HEK293 (cell line): ENCODE results near the gene CAT.

Experiments used
- CTCF ChIA-PET: fragments of 350-600 bp; formaldehyde crosslinking; extraction: SDS; loops from one replicate; lab custom pipeline; 2021; ENCODE audit warnings: antibody characterized with exemption; lab: Yijun Ruan, JAX
- POLR2A ChIA-PET: fragments of 300-600 bp; formaldehyde crosslinking; extraction: SDS; loops from one replicate; lab custom pipeline; 2020; ENCODE audit warnings: antibody characterized with exemption, inconsistent platforms; lab: Yijun Ruan, JAX
- H3K27ac ChIP-seq: fragments of 200-500 bp; sonication (Bioruptor generic); 2 replicates; pipeline ENCODE4 v1.5.1; 2014; ENCODE audit warnings: low read depth, low read length, control low read depth, inconsistent platforms; ENCODE audit errors: extremely low read depth
- H3K36me3 ChIP-seq, 2 experiments: fragments of 200-500 bp in 1 of 2; sonication (Bioruptor generic) in 1 of 2; 1 replicate in 1 of 2; 2 replicates in 1 of 2; pipeline ENCODE4 v1.5.1; 2014 to 2017; ENCODE audit warnings: inconsistent platforms in 2 of 2, low read length in 2 of 2; ENCODE audit not compliant: control insufficient read depth in 2 of 2, insufficient read depth in 1 of 2
- H3K4me1 ChIP-seq: fragments of 200-500 bp; sonication (Bioruptor generic); 2 replicates; pipeline ENCODE4 v1.5.1; 2014; ENCODE audit warnings: mild to moderate bottlenecking, low read length, inconsistent platforms; ENCODE audit not compliant: control insufficient read depth, insufficient read depth
- H3K4me3 ChIP-seq: 2 replicates; pipeline ENCODE4 v1.5.1; 2011; ENCODE audit warnings: low read depth, mild to moderate bottlenecking, control low read depth, low read length, moderate library complexity
- H3K9me3 ChIP-seq: fragments of 200-500 bp; sonication (Bioruptor generic); 2 replicates; pipeline ENCODE4 v1.5.1; 2014; ENCODE audit warnings: low read depth, low read length, inconsistent platforms; ENCODE audit not compliant: control insufficient read depth, insufficient read depth
- GFI1B ChIP-seq: fragments of 450-650 bp; formaldehyde crosslinking; IDR thresholded peaks from 2 replicates; pipeline ENCODE4 v1.5.1; 2016; ENCODE audit warnings: missing biosample characterization, missing genetic modification characterization
- HOXA7 ChIP-seq: sonication (generic); formaldehyde crosslinking; IDR thresholded peaks from 2 replicates; pipeline ENCODE4 v1.8.1; 2022; ENCODE audit warnings: missing genetic modification reagents, borderline replicate concordance
- KLF8 ChIP-seq: fragments of 450-650 bp; formaldehyde crosslinking; IDR thresholded peaks from 2 replicates; pipeline ENCODE4 v1.5.1; 2016; ENCODE audit warnings: missing biosample characterization, missing genetic modification characterization
- KLF9 ChIP-seq: fragments of 450-650 bp; formaldehyde crosslinking; IDR thresholded peaks from 2 replicates; pipeline ENCODE4 v1.5.1; 2016; ENCODE audit warnings: missing biosample characterization, missing genetic modification characterization, low read depth
- PATZ1 ChIP-seq: fragments of 450-650 bp; formaldehyde crosslinking; IDR thresholded peaks from 2 replicates; pipeline ENCODE4 v1.5.1; 2016; ENCODE audit warnings: missing biosample characterization, missing genetic modification characterization
- TSHZ1 ChIP-seq: fragments of 450-650 bp; formaldehyde crosslinking; IDR thresholded peaks from 2 replicates; pipeline ENCODE4 v1.5.1; 2016; ENCODE audit warnings: missing biosample characterization, missing genetic modification characterization, borderline replicate concordance
- ZBTB1 ChIP-seq: fragments of 450-650 bp; formaldehyde crosslinking; IDR thresholded peaks from 2 replicates; pipeline ENCODE4 v1.5.1; 2016; ENCODE audit warnings: missing biosample characterization, missing genetic modification characterization
- ZNF214 ChIP-seq: fragments of 450-650 bp; formaldehyde crosslinking; IDR thresholded peaks from 2 replicates; pipeline ENCODE4 v1.5.1; 2017; ENCODE audit warnings: missing biosample characterization, mild to moderate bottlenecking, missing genetic modification characterization, borderline replicate concordance
- ZNF302 ChIP-seq: fragments of 450-650 bp; formaldehyde crosslinking; IDR thresholded peaks from 2 replicates; pipeline ENCODE4 v1.5.1; 2016; ENCODE audit warnings: missing biosample characterization, missing genetic modification characterization, low read depth
- ZNF433 ChIP-seq: fragments of 450-650 bp; formaldehyde crosslinking; IDR thresholded peaks from 2 replicates; pipeline ENCODE4 v1.5.1; 2016; ENCODE audit warnings: missing biosample characterization, missing genetic modification characterization, low read depth
- ZNF473 ChIP-seq: fragments of 450-650 bp; formaldehyde crosslinking; IDR thresholded peaks from 2 replicates; pipeline ENCODE4 v1.5.1; 2017; ENCODE audit warnings: missing biosample characterization, missing genetic modification characterization
- ZNF48 ChIP-seq: fragments of 450-650 bp; formaldehyde crosslinking; IDR thresholded peaks from 2 replicates; pipeline ENCODE4 v1.5.1; 2016; ENCODE audit warnings: missing biosample characterization, missing genetic modification characterization
- ZNF501 ChIP-seq: fragments of 450-650 bp; formaldehyde crosslinking; IDR thresholded peaks from 2 replicates; pipeline ENCODE4 v1.5.1; 2016; ENCODE audit warnings: missing biosample characterization, missing genetic modification characterization
- ZNF549 ChIP-seq: fragments of 450-650 bp; IDR thresholded peaks from 2 replicates; pipeline ENCODE4 v1.5.1; 2018; ENCODE audit warnings: missing biosample characterization, missing genetic modification characterization, mild to moderate bottlenecking, inconsistent platforms, moderate library complexity
- ZNF670 ChIP-seq: fragments of 450-650 bp; formaldehyde crosslinking; IDR thresholded peaks from 2 replicates; pipeline ENCODE4 v1.5.1; 2016; ENCODE audit warnings: missing biosample characterization, missing genetic modification characterization, low read depth
- ZNF76 ChIP-seq: fragments of 450-650 bp; formaldehyde crosslinking; IDR thresholded peaks from 2 replicates; pipeline ENCODE4; 2016; ENCODE audit warnings: low read depth, missing biosample characterization, missing genetic modification characterization, borderline replicate concordance
- TF ChIP-seq, protein P1 (sequence below): fragments of 450-650 bp; formaldehyde crosslinking; IDR thresholded peaks from 2 replicates; pipeline ENCODE4 v1.5.1; 2017; ENCODE audit warnings: missing biosample characterization, mild to moderate bottlenecking, missing genetic modification characterization, moderate library complexity
- TF ChIP-seq, protein P2 (sequence below): fragments of 450-650 bp; formaldehyde crosslinking; IDR thresholded peaks from 2 replicates; pipeline ENCODE4 v1.5.1; 2016; ENCODE audit warnings: missing biosample characterization, missing genetic modification characterization, low read depth
- TF ChIP-seq, protein P3 (sequence below): fragments of 450-650 bp; formaldehyde crosslinking; IDR thresholded peaks from 2 replicates; pipeline ENCODE4 v1.5.1; 2016; ENCODE audit warnings: missing biosample characterization, missing genetic modification characterization
- TF ChIP-seq, protein P4 (sequence below): fragments of 450-650 bp; formaldehyde crosslinking; IDR thresholded peaks from 2 replicates; pipeline ENCODE4 v1.5.0; 2017; ENCODE audit warnings: missing biosample characterization, missing genetic modification characterization, borderline replicate concordance

The CAT gene

GRCh38 chr11:34454308-34455032 lies 15.7 kb downstream of the CAT start (continued):
- no peak for TF ChIP-seq TSHZ1 (tag by site-specific recombination)
- TF ChIP-seq, protein P1, sequence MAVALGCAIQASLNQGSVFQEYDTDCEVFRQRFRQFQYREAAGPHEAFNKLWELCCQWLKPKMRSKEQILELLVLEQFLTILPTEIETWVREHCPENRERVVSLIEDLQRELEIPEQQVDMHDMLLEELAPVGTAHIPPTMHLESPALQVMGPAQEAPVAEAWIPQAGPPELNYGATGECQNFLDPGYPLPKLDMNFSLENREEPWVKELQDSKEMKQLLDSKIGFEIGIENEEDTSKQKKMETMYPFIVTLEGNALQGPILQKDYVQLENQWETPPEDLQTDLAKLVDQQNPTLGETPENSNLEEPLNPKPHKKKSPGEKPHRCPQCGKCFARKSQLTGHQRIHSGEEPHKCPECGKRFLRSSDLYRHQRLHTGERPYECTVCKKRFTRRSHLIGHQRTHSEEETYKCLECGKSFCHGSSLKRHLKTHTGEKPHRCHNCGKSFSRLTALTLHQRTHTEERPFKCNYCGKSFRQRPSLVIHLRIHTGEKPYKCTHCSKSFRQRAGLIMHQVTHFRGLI (tag by site-specific recombination): no peak
- TF ChIP-seq KLF9 (tag by site-specific recombination): no peak
- TF ChIP-seq ZNF302: no peak
- no peak for TF ChIP-seq HOXA7 (CRISPR knock-in tag)

- H3K27ac ChIP-seq: no peak overlapping the region
- H3K4me3 ChIP-seq: no peak overlapping the region
- CTCF ChIA-PET: interaction anchor here (1.0 kb wide), 1 partner anchor 10 kb away, joined by 3 read pairs; no protein-coding TSS in a partner anchor
- no peak for TF ChIP-seq ZNF48 (tag by site-specific recombination)
- TF ChIP-seq ZBTB1 (tag by site-specific recombination): no peak
- TF ChIP-seq ZNF214 (tag by site-specific recombination): no peak
- no peak for TF ChIP-seq ZNF549
- TF ChIP-seq PATZ1: no peak
- no peak for TF ChIP-seq ZNF670 (tag by site-specific recombination)
- TF ChIP-seq ZNF473: no peak
- TF ChIP-seq ZNF501 (tag by site-specific recombination): no peak
- no peak for TF ChIP-seq ZNF76 (tag by site-specific recombination)
- TF ChIP-seq GFI1B: no peak
- TF ChIP-seq ZNF433 (tag by site-specific recombination): no peak
- TF ChIP-seq, protein P2, sequence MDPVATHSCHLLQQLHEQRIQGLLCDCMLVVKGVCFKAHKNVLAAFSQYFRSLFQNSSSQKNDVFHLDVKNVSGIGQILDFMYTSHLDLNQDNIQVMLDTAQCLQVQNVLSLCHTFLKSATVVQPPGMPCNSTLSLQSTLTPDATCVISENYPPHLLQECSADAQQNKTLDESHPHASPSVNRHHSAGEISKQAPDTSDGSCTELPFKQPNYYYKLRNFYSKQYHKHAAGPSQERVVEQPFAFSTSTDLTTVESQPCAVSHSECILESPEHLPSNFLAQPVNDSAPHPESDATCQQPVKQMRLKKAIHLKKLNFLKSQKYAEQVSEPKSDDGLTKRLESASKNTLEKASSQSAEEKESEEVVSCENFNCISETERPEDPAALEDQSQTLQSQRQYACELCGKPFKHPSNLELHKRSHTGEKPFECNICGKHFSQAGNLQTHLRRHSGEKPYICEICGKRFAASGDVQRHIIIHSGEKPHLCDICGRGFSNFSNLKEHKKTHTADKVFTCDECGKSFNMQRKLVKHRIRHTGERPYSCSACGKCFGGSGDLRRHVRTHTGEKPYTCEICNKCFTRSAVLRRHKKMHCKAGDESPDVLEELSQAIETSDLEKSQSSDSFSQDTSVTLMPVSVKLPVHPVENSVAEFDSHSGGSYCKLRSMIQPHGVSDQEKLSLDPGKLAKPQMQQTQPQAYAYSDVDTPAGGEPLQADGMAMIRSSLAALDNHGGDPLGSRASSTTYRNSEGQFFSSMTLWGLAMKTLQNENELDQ (tag by site-specific recombination): no peak
- TF ChIP-seq, protein P3, sequence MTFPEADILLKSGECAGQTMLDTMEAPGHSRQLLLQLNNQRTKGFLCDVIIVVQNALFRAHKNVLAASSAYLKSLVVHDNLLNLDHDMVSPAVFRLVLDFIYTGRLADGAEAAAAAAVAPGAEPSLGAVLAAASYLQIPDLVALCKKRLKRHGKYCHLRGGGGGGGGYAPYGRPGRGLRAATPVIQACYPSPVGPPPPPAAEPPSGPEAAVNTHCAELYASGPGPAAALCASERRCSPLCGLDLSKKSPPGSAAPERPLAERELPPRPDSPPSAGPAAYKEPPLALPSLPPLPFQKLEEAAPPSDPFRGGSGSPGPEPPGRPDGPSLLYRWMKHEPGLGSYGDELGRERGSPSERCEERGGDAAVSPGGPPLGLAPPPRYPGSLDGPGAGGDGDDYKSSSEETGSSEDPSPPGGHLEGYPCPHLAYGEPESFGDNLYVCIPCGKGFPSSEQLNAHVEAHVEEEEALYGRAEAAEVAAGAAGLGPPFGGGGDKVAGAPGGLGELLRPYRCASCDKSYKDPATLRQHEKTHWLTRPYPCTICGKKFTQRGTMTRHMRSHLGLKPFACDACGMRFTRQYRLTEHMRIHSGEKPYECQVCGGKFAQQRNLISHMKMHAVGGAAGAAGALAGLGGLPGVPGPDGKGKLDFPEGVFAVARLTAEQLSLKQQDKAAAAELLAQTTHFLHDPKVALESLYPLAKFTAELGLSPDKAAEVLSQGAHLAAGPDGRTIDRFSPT: no peak
- no peak for TF ChIP-seq KLF8 (tag by site-specific recombination)
- TF ChIP-seq, protein P4, sequence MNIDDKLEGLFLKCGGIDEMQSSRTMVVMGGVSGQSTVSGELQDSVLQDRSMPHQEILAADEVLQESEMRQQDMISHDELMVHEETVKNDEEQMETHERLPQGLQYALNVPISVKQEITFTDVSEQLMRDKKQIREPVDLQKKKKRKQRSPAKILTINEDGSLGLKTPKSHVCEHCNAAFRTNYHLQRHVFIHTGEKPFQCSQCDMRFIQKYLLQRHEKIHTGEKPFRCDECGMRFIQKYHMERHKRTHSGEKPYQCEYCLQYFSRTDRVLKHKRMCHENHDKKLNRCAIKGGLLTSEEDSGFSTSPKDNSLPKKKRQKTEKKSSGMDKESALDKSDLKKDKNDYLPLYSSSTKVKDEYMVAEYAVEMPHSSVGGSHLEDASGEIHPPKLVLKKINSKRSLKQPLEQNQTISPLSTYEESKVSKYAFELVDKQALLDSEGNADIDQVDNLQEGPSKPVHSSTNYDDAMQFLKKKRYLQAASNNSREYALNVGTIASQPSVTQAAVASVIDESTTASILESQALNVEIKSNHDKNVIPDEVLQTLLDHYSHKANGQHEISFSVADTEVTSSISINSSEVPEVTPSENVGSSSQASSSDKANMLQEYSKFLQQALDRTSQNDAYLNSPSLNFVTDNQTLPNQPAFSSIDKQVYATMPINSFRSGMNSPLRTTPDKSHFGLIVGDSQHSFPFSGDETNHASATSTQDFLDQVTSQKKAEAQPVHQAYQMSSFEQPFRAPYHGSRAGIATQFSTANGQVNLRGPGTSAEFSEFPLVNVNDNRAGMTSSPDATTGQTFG: no peak
- POLR2A ChIA-PET: no interaction called here
- H3K9me3 ChIP-seq: no peaks in the 10 kb centered on the region
- peaks cover 25 to 84% of the 10 kb centered on the region in 2 experiments for H3K36me3 ChIP-seq
- H3K4me1 ChIP-seq: no peaks in the 10 kb centered on the region
These were observed 18.9 kb downstream of the CAT start for GRCh38 chr11:34457607-34458006.
